Endothelial cell (in vitro differentiated cells): ENCODE results near the gene RASSF7. TPM values are rescaled to one million over a fixed set of nuclear protein-coding genes. Genes with fewer than 3 reads are reported as not detected.

Experiments used
- DNase-seq: peaks from one replicate; pipeline ENCODE4 v3.0.0; 2021; ENCODE audit warnings: low spot score
- H3K27ac Mint-ChIP-seq: one replicate; pipeline ENCODE4 v1.8.0; 2021; ENCODE audit warnings: mixed read lengths, inconsistent platforms; ENCODE audit not compliant: unreplicated experiment
- H3K27me3 Mint-ChIP-seq: one replicate; pipeline ENCODE4 v1.8.0; 2021; ENCODE audit warnings: mild to moderate bottlenecking, moderate library complexity, mixed read lengths, inconsistent platforms; ENCODE audit not compliant: unreplicated experiment
- H3K36me3 Mint-ChIP-seq: one replicate; pipeline ENCODE4 v1.8.0; 2021; ENCODE audit warnings: mild to moderate bottlenecking, low read depth, mixed read lengths, inconsistent platforms; ENCODE audit not compliant: unreplicated experiment
- H3K4me1 Mint-ChIP-seq: one replicate; pipeline ENCODE4 v1.8.0; 2021; ENCODE audit warnings: mild to moderate bottlenecking, mixed read lengths, inconsistent platforms; ENCODE audit not compliant: unreplicated experiment
- H3K4me3 Mint-ChIP-seq: one replicate; pipeline ENCODE4 v1.8.0; 2021; ENCODE audit warnings: mild to moderate bottlenecking, mixed read lengths, inconsistent platforms; ENCODE audit not compliant: unreplicated experiment
- H3K9me3 Mint-ChIP-seq: one replicate; pipeline ENCODE4 v1.8.0; 2021; ENCODE audit warnings: mixed read lengths, inconsistent platforms; ENCODE audit not compliant: unreplicated experiment
- CTCF ChIP-seq: fragments of 200-600 bp; sonication (generic); IDR thresholded peaks from one replicate; pipeline ENCODE4 v1.5.0; 2021; ENCODE audit warnings: antibody characterized with exemption; ENCODE audit not compliant: unreplicated experiment
- total RNA-seq: library from RNA; stranded (reverse); fragmentation: NEBNext Ultra II Directional; extraction: Animal tissue kit (Norgen Biotek cat#: 25700); gene quantifications from one replicate; pipeline ENCODE4 v1.2.1, GENCODE V29; 2021; ENCODE audit not compliant: unreplicated experiment

The RASSF7 gene
- total RNA-seq, 1 donor from 2014 or later, result 8.9 TPM

- no peaks in the 10 kb centered on the region for H3K9me3 Mint-ChIP-seq
- H3K4me3 Mint-ChIP-seq, result no peak overlapping the region
- H3K27me3 Mint-ChIP-seq, result peaks cover 12% of the 10 kb centered on the region
- TF ChIP-seq CTCF, result no peak
- H3K36me3 Mint-ChIP-seq, result no peaks in the 10 kb centered on the region
- no peak for DNase-seq
- no peak overlapping the region for H3K27ac Mint-ChIP-seq
- H3K4me1 Mint-ChIP-seq, result no peaks in the 10 kb centered on the region
These were observed 7.4 kb upstream of the RASSF7 start for GRCh38 chr11:553083-553987.

- no peaks in the 10 kb centered on the region for H3K9me3 Mint-ChIP-seq
- no peak overlapping the region for H3K4me3 Mint-ChIP-seq
- no peaks in the 10 kb centered on the region for H3K36me3 Mint-ChIP-seq
- H3K27me3 Mint-ChIP-seq, result peaks cover 9% of the 10 kb centered on the region
- TF ChIP-seq CTCF, result no peak
- no peak overlapping the region for H3K27ac Mint-ChIP-seq
- no peak for DNase-seq
- no peaks in the 10 kb centered on the region for H3K4me1 Mint-ChIP-seq
These were observed 6.8 kb upstream of the RASSF7 start for GRCh38 chr11:553988-554340.

- Mint-ChIP-seq H3K27ac (no peak overlapping the region), H3K36me3 (no peaks in the 10 kb centered on the region), H3K27me3 (peaks cover 9% of the 10 kb centered on the region), H3K9me3 (no peaks in the 10 kb centered on the region), H3K4me3 (no peak overlapping the region), H3K4me1 (no peaks in the 10 kb centered on the region)
- no peak for DNase-seq
- TF ChIP-seq CTCF, result peak; percentile 60
These were observed 6.1 kb upstream of the RASSF7 start for GRCh38 chr11:554428-555226.

GRCh38 chr11:555227-555779 is 5.5 kb upstream of the RASSF7 start:
- no peaks in the 10 kb centered on the region for H3K9me3 Mint-ChIP-seq
- H3K27ac Mint-ChIP-seq, result no peak overlapping the region
- H3K27me3 Mint-ChIP-seq, result peaks cover 14% of the 10 kb centered on the region
- no peak overlapping the region for H3K4me3 Mint-ChIP-seq
- peaks cover 3% of the 10 kb centered on the region for H3K36me3 Mint-ChIP-seq
- no peak for DNase-seq
- peaks cover 3% of the 10 kb centered on the region for H3K4me1 Mint-ChIP-seq
- TF ChIP-seq CTCF, result no peak
